Endothelial cell (in vitro differentiated cells): ENCODE data around the gene ISG20. TPM values are rescaled to one million over a fixed set of nuclear protein-coding genes. Genes with fewer than 3 reads are reported as not detected.

ENCODE experiments used
- DNase-seq: peaks from one replicate; pipeline ENCODE4 v3.0.0; 2021; ENCODE audit warnings: low spot score
- H3K27ac Mint-ChIP-seq: one replicate; pipeline ENCODE4 v1.8.0; 2021; ENCODE audit warnings: mixed read lengths, inconsistent platforms; ENCODE audit not compliant: unreplicated experiment
- H3K27me3 Mint-ChIP-seq: one replicate; pipeline ENCODE4 v1.8.0; 2021; ENCODE audit warnings: mild to moderate bottlenecking, moderate library complexity, mixed read lengths, inconsistent platforms; ENCODE audit not compliant: unreplicated experiment
- H3K36me3 Mint-ChIP-seq: one replicate; pipeline ENCODE4 v1.8.0; 2021; ENCODE audit warnings: mild to moderate bottlenecking, low read depth, mixed read lengths, inconsistent platforms; ENCODE audit not compliant: unreplicated experiment
- H3K4me1 Mint-ChIP-seq: one replicate; pipeline ENCODE4 v1.8.0; 2021; ENCODE audit warnings: mild to moderate bottlenecking, mixed read lengths, inconsistent platforms; ENCODE audit not compliant: unreplicated experiment
- H3K4me3 Mint-ChIP-seq: one replicate; pipeline ENCODE4 v1.8.0; 2021; ENCODE audit warnings: mild to moderate bottlenecking, mixed read lengths, inconsistent platforms; ENCODE audit not compliant: unreplicated experiment
- H3K9me3 Mint-ChIP-seq: one replicate; pipeline ENCODE4 v1.8.0; 2021; ENCODE audit warnings: mixed read lengths, inconsistent platforms; ENCODE audit not compliant: unreplicated experiment
- total RNA-seq: library from RNA; stranded (reverse); fragmentation: NEBNext Ultra II Directional; extraction: Animal tissue kit (Norgen Biotek cat#: 25700); gene quantifications from one replicate; pipeline ENCODE4 v1.2.1, GENCODE V29; 2021; ENCODE audit not compliant: unreplicated experiment
- TF ChIP-seq, protein P1 (sequence below): fragments of 200-600 bp; sonication (generic); IDR thresholded peaks from one replicate; pipeline ENCODE4 v1.5.0; 2021; ENCODE audit warnings: antibody characterized with exemption; ENCODE audit not compliant: unreplicated experiment

Gene ISG20
- total RNA-seq, 1 donor from 2014 or later: 6.6 TPM

DNA sequence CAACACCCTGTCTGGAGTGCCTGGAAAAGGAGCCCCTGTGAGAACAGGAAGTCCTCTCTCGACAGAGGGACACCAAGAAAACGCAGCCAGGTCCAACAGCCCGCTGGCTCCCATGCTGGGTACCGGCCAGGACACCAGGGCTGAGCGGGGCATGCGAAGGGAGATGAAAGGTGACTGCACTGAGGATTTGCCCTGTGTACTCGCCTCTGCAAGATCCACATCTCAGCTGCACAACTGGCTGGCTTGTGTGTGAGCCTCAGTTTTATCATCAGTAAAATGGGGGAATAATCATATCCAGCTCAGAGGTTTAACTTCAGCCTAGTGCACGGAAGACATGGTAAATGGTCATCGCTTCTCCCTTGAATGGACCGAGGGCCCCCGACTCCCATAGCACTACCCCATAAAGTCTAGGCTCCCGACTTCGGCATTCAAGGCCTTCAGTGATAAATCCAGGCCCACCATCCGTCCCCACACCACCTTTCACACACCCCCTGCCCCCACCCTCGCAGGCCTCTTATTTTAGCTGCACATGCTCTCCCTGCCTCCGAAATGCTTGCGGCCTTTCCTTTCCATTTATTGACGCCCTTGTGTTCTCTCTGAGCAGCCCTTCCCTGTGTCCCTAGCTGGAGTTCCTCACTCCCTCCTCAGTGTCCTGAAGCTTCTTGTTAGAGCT is 15.8 kb downstream of the ISG20 start:
- TF ChIP-seq, protein P1, sequence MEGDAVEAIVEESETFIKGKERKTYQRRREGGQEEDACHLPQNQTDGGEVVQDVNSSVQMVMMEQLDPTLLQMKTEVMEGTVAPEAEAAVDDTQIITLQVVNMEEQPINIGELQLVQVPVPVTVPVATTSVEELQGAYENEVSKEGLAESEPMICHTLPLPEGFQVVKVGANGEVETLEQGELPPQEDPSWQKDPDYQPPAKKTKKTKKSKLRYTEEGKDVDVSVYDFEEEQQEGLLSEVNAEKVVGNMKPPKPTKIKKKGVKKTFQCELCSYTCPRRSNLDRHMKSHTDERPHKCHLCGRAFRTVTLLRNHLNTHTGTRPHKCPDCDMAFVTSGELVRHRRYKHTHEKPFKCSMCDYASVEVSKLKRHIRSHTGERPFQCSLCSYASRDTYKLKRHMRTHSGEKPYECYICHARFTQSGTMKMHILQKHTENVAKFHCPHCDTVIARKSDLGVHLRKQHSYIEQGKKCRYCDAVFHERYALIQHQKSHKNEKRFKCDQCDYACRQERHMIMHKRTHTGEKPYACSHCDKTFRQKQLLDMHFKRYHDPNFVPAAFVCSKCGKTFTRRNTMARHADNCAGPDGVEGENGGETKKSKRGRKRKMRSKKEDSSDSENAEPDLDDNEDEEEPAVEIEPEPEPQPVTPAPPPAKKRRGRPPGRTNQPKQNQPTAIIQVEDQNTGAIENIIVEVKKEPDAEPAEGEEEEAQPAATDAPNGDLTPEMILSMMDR: no peak
- Mint-ChIP-seq H3K27ac (no peak overlapping the region), H3K27me3 (peaks cover 5% of the 10 kb centered on the region), H3K4me1 (peaks cover 7% of the 10 kb centered on the region), H3K36me3 (no peaks in the 10 kb centered on the region), H3K9me3 (no peaks in the 10 kb centered on the region), H3K4me3 (no peak overlapping the region)
- no peak for DNase-seq

DNA sequence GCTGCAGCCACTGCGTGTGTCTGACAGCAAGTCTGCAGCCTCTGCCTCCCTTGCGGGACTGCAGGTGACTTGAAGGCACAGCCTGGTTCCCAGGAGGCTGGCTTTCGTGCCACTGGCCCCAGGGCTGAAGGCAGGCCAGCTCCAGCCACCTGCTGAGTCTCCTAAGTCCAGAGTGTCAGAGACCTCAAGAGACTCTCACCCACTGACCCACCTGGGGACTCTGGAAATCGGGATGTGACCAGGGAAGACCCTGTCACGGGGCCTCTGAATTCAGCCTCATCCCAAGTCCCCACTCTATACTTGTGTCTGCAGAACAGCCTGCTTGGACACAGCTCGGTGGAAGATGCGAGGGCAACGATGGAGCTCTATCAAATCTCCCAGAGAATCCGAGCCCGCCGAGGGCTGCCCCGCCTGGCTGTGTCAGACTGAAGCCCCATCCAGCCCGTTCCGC is 16.3 kb downstream of the ISG20 start:
- peaks cover 5% of the 10 kb centered on the region for H3K4me1 Mint-ChIP-seq
- no peak for DNase-seq
- H3K9me3 Mint-ChIP-seq: no peaks in the 10 kb centered on the region
- TF ChIP-seq, protein P1: no peak
- H3K27me3 Mint-ChIP-seq: peaks cover 5% of the 10 kb centered on the region
- H3K36me3 Mint-ChIP-seq: no peaks in the 10 kb centered on the region
- no peak overlapping the region for H3K4me3 Mint-ChIP-seq
- no peak overlapping the region for H3K27ac Mint-ChIP-seq

DNA sequence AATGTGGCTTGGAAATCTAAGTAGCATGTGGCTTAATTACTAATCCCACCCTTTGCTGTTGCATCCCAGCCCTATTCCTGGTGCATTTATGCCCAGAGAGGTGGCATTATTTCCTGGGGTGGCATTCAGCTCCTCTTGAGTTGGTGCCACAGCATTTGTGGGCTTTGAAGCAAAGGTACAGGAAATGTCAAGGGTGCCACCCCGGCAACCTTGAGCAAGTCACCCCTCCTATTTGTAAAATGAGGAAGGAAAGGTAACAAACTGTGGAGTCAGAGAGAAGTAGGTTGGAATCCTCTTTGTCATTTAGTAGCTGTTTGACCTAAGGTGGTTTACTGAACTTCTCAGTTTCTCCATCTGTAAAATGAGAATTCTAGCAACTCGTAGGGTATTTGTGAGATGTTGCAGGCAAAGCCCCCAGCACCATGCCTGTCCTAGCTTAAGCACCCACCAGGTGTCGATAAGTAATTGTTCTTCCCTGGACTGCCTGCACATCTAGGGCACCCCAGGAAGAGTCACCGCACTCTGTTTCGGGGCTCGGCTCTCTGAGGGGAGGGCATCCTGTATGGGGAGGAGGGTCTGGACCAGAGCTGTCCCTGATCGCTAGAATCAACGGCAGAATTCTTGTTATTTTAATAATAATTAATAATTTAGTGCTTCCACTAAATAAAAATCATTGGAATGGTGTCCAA is 17.1 kb downstream of the ISG20 start:
- DNase-seq: no peak
- Mint-ChIP-seq H3K27ac (no peak overlapping the region), H3K27me3 (peaks cover 5% of the 10 kb centered on the region), H3K36me3 (no peaks in the 10 kb centered on the region), H3K4me3 (no peak overlapping the region), H3K9me3 (no peaks in the 10 kb centered on the region), H3K4me1 (peaks cover 5% of the 10 kb centered on the region)
- TF ChIP-seq, protein P1: no peak

DNA sequence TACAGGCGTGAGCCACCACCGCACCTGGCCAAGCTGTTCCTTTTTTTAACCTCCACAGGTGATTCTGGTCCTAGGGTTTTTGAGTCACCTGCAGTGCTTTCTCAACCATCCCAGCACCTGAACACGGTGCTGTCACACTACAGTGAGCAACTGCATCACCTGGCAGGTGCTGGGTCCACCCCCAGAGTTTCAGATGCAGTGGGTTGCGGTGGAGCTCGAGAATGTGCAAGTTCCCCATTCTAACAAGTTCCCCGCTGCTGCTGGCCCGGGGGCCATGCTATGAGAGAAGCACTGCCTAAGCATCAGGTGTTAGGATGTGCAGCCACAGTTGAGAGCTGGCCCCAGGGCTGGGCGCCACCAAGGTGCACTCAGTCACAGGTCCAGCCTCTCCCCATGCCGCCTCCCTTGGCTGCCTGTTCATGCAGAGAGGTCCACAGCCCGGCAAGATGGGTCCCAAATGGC is 18.0 kb downstream of the ISG20 start:
- H3K27me3 Mint-ChIP-seq: peaks cover 5% of the 10 kb centered on the region
- no peaks in the 10 kb centered on the region for H3K36me3 Mint-ChIP-seq
- peaks cover 5% of the 10 kb centered on the region for H3K4me1 Mint-ChIP-seq
- no peak overlapping the region for H3K4me3 Mint-ChIP-seq
- TF ChIP-seq, protein P1: no peak
- no peak overlapping the region for H3K27ac Mint-ChIP-seq
- no peak for DNase-seq
- no peaks in the 10 kb centered on the region for H3K9me3 Mint-ChIP-seq
